Measurements from ENCODE around the gene OGFOD3. TPM values are rescaled to one million over a fixed set of nuclear protein-coding genes. Genes with fewer than 3 reads are reported as not detected.
"Not testable (repeated sequence)": the region's sequence is repeated elsewhere in the genome, so short reads cannot be mapped to it uniquely, and the experiment has no call there.

The OGFOD3 gene
- total RNA-seq, 1 experiment from 2014 or later = 38.7 TPM

- no peak for DNase-seq (ENCODE audit: low spot score)
Observed at GRCh38 chr17:82434216-82434565, 15.8 kb upstream of the OGFOD3 start.

- no peak for DNase-seq (ENCODE audit: low spot score)
Observed at GRCh38 chr17:82433560-82434215, 15.3 kb upstream of the OGFOD3 start.

GRCh38 chr17:82432017-82432416, 13.6 kb upstream of the OGFOD3 start:
- no peak for DNase-seq (ENCODE audit: low spot score)

- DNase-seq (ENCODE audit: low spot score) = no peak
Observed at GRCh38 chr17:82429824-82430223, 11.4 kb upstream of the OGFOD3 start.

- no peak for DNase-seq (ENCODE audit: low spot score)
Observed at GRCh38 chr17:82428546-82428945, 10.2 kb upstream of the OGFOD3 start.

GRCh38 chr17:82424863-82425159, 6.4 kb upstream of the OGFOD3 start:
- no peak for DNase-seq (ENCODE audit: low spot score)

- DNase-seq (ENCODE audit: low spot score) = peak; percentile 26
Observed at GRCh38 chr17:82424001-82424862, 5.8 kb upstream of the OGFOD3 start.

- DNase-seq (ENCODE audit: low spot score) = no peak
Observed at GRCh38 chr17:82419540-82419939, 1.2 kb upstream of the OGFOD3 start.

GRCh38 chr17:82416771-82417170, 1.6 kb downstream of the OGFOD3 start:
- no peak for DNase-seq (ENCODE audit: low spot score)

- no peak for DNase-seq (ENCODE audit: low spot score)
Observed at GRCh38 chr17:82416264-82416663, 2.1 kb downstream of the OGFOD3 start.

GRCh38 chr17:82415786-82416185, 2.6 kb downstream of the OGFOD3 start:
- DNase-seq (ENCODE audit: low spot score) = no peak

- DNase-seq (ENCODE audit: low spot score) = no peak
Observed at GRCh38 chr17:82415336-82415735, 3.0 kb downstream of the OGFOD3 start.

GRCh38 chr17:82414548-82415281, 3.7 kb downstream of the OGFOD3 start:
- DNase-seq (ENCODE audit: low spot score) = peak; percentile 49

GRCh38 chr17:82412535-82413520, 5.6 kb downstream of the OGFOD3 start:
- no peak for DNase-seq (ENCODE audit: low spot score)

- not testable (repeated sequence) for DNase-seq (ENCODE audit: low spot score)
Observed at GRCh38 chr17:82412081-82412480, 6.3 kb downstream of the OGFOD3 start.

GRCh38 chr17:82411396-82412053, 6.9 kb downstream of the OGFOD3 start:
- no peak for DNase-seq (ENCODE audit: low spot score)

GRCh38 chr17:82410014-82410716, 8.2 kb downstream of the OGFOD3 start:
- DNase-seq (ENCODE audit: low spot score) = no peak

- no peak for DNase-seq (ENCODE audit: low spot score)
Observed at GRCh38 chr17:82408938-82409318, 9.5 kb downstream of the OGFOD3 start.

GRCh38 chr17:82408288-82408937, 10.0 kb downstream of the OGFOD3 start:
- DNase-seq (ENCODE audit: low spot score) = peak; percentile 25

- DNase-seq (ENCODE audit: low spot score) = peak; percentile 94
Observed at GRCh38 chr17:82407255-82407654, 11.1 kb downstream of the OGFOD3 start.
